Keratinocyte (primary cell): ENCODE data around the gene HPX. TPM values are rescaled to one million over a fixed set of nuclear protein-coding genes. Genes with fewer than 3 reads are reported as not detected.

Experiments used
- DNase-seq: peaks from one replicate; pipeline ENCODE4 v3.0.0-alpha.2; 2011; ENCODE audit warnings: low read depth, missing footprints, low spot score
- FAIRE-seq: peaks from 2 replicates; lab custom pipeline; 2011; peaks lifted over from hg19 to GRCh38; lab: Jason Lieb, UNC
- H2AFZ ChIP-seq: 2 replicates; pipeline ENCODE4 v1.6.0; 2012; ENCODE audit warnings: low read length, control low read depth, inconsistent platforms; ENCODE audit not compliant: control insufficient read depth
- H3K27ac ChIP-seq: 2 replicates; pipeline ENCODE4 v1.5.1; 2011; ENCODE audit warnings: low read length; ENCODE audit not compliant: control insufficient read depth, insufficient read depth
- H3K27me3 ChIP-seq: 3 replicates; pipeline ENCODE4 v1.6.0; 2011; ENCODE audit warnings: low read length; ENCODE audit not compliant: control insufficient read depth, insufficient read depth; ENCODE audit errors: extremely low read depth
- H3K36me3 ChIP-seq, 2 experiments: 2 replicates in 1 of 2; 3 replicates in 1 of 2; pipeline ENCODE4 v1.5.1; 2011; ENCODE audit warnings: low read length in 2 of 2, mild to moderate bottlenecking in 1 of 2; ENCODE audit not compliant: control insufficient read depth in 2 of 2, insufficient read depth in 2 of 2; ENCODE audit errors: extremely low read depth in 1 of 2
- H3K4me1 ChIP-seq: 3 replicates; pipeline ENCODE4 v1.5.1; 2011; ENCODE audit warnings: low read length; ENCODE audit not compliant: control insufficient read depth, insufficient read depth; ENCODE audit errors: extremely low read depth
- H3K4me2 ChIP-seq: 3 replicates; pipeline ENCODE4 v1.6.0; 2011; ENCODE audit warnings: low read depth, low read length; ENCODE audit not compliant: control insufficient read depth, insufficient read depth; ENCODE audit errors: extremely low read depth
- H3K4me3 ChIP-seq, 3 experiments: fragments of 200-600 bp in 1 of 3; sonication (generic) in 1 of 3; 2 replicates in 2 of 3; 3 replicates in 1 of 3; pipeline ENCODE4 v1.5.1; 2011 to 2016; ENCODE audit warnings: low read length in 3 of 3, mild to moderate bottlenecking in 3 of 3, control low read depth in 2 of 3, inconsistent platforms in 1 of 3, low read depth in 1 of 3, mixed read lengths in 1 of 3, mixed run types in 1 of 3, moderate library complexity in 1 of 3; ENCODE audit not compliant: control insufficient read depth in 2 of 3, insufficient read depth in 2 of 3; ENCODE audit errors: extremely low read depth in 1 of 3
- H3K79me2 ChIP-seq: 2 replicates; pipeline ENCODE4 v1.6.0; 2012; ENCODE audit warnings: low read length; ENCODE audit not compliant: control insufficient read depth, insufficient read depth
- H3K9ac ChIP-seq: 3 replicates; pipeline ENCODE4 v1.6.0; 2011; ENCODE audit warnings: low read length; ENCODE audit not compliant: control insufficient read depth, insufficient read depth; ENCODE audit errors: extremely low read depth
- H3K9me1 ChIP-seq: 3 replicates; pipeline ENCODE4 v1.6.0; 2011; ENCODE audit warnings: low read length; ENCODE audit not compliant: control insufficient read depth, insufficient read depth; ENCODE audit errors: extremely low read depth
- H3K9me3 ChIP-seq: 2 replicates; pipeline ENCODE4 v1.5.1; 2012; ENCODE audit warnings: low read depth, low read length; ENCODE audit not compliant: control insufficient read depth
- H4K20me1 ChIP-seq: 3 replicates; pipeline ENCODE4 v1.6.0; 2011; ENCODE audit warnings: low read length; ENCODE audit not compliant: control insufficient read depth, insufficient read depth; ENCODE audit errors: extremely low read depth
- EZH2 ChIP-seq: IDR thresholded peaks from one replicate; pipeline ENCODE4 v1.6.1; 2012; ENCODE audit warnings: inconsistent platforms, mild to moderate bottlenecking, low read length, moderate library complexity
- dilution Hi-C: fragments of 300-500 bp; cut with MboI; formaldehyde crosslinking; loops from one replicate; pipeline ENCODE4 v1.7.0; 2020; ENCODE audit warnings: low sequenced_read_pairs; ENCODE audit not compliant: extremely low pct_ligation_motif_present
- polyA plus RNA-seq, 5 experiments: library from polyadenylated mRNA; depleted of rRNA in 3 of 5; stranded (reverse) in 3 of 5; stranded (forward) in 1 of 5; unstranded in 1 of 5; fragments of >200 nt; gene quantifications; 1 replicate in 1 of 5; 2 replicates in 3 of 5; 3 replicates in 1 of 5; pipeline versions ENCODE4 v1.2.1 to v1.2.3, GENCODE V29; 2011 to 2012; ENCODE audit warnings: missing spikeins in 2 of 5, low read depth in 1 of 5, low replicate concordance in 1 of 5
- TF ChIP-seq, protein P1 (sequence below), 3 experiments: IDR thresholded peaks in 1 of 3; conservative IDR thresholded peaks in 1 of 3; optimal IDR thresholded peaks in 1 of 3; 2 replicates in 2 of 3; 3 replicates in 1 of 3; pipeline versions ENCODE3 to v1.5.1; 2011; ENCODE audit warnings: low read length in 3 of 3, mild to moderate bottlenecking in 3 of 3, moderate library complexity in 2 of 3, control low read depth in 1 of 3, inconsistent platforms in 1 of 3; ENCODE audit not compliant: insufficient read depth in 2 of 3; ENCODE audit errors: extremely low read depth in 1 of 3

The HPX gene
- polyA plus RNA-seq, 1 donor (not counting 4 experiments of a cell fraction or from before 2014, with no cell fraction given): 0.76 TPM

DNA sequence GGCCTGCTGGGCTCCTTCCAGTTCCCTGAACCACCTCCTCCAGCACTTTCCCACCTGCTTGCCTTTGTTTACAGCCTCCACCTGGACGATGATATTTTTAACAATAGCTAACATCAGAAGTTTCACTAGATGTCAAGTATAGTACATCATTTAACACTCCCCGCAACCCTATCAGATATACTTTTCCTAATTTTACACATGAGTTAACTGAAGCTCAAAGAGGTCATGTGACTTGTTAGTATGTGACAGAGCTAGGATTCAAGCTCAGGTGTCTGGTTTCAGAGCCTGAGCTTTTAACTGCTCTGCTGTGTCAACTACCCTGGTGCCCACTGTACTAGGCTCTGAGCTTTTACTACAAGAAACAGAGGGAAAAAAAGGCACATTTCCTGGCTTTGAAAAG is 14.3 kb upstream of the HPX start:
- H3K27ac ChIP-seq: no peak overlapping the region
- no peak overlapping the region for H2AFZ ChIP-seq
- no peaks in the 10 kb centered on the region for H3K9me3 ChIP-seq
- H3K9ac ChIP-seq: no peak overlapping the region
- DNase-seq (no peak), FAIRE-seq (no peak)
- H3K79me2 ChIP-seq: no peaks in the 10 kb centered on the region
- no peaks in the 10 kb centered on the region for H3K4me1 ChIP-seq
- dilution Hi-C loops: no loop called here
- no peaks in the 10 kb centered on the region for H4K20me1 ChIP-seq
- no peaks in the 10 kb centered on the region for H3K9me1 ChIP-seq
- H3K4me3 ChIP-seq: no peak overlapping the region
- H3K36me3 ChIP-seq: peaks cover 5 to 24% of the 10 kb centered on the region in 2 experiments
- H3K27me3 ChIP-seq: no peaks in the 10 kb centered on the region
- TF ChIP-seq, protein P1, sequence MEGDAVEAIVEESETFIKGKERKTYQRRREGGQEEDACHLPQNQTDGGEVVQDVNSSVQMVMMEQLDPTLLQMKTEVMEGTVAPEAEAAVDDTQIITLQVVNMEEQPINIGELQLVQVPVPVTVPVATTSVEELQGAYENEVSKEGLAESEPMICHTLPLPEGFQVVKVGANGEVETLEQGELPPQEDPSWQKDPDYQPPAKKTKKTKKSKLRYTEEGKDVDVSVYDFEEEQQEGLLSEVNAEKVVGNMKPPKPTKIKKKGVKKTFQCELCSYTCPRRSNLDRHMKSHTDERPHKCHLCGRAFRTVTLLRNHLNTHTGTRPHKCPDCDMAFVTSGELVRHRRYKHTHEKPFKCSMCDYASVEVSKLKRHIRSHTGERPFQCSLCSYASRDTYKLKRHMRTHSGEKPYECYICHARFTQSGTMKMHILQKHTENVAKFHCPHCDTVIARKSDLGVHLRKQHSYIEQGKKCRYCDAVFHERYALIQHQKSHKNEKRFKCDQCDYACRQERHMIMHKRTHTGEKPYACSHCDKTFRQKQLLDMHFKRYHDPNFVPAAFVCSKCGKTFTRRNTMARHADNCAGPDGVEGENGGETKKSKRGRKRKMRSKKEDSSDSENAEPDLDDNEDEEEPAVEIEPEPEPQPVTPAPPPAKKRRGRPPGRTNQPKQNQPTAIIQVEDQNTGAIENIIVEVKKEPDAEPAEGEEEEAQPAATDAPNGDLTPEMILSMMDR (optimal IDR thresholded peaks at IDR 0.05 in 1 of 3, IDR thresholded peaks at IDR 0.05 in 1 of 3, conservative IDR thresholded peaks at IDR 0.05 in 1 of 3; ENCODE audit: extremely low read depth in 1 of 3, insufficient read depth in 2 of 3, low read length in 3 of 3): no peak
- no peak for TF ChIP-seq EZH2
- no peak overlapping the region for H3K4me2 ChIP-seq

DNA sequence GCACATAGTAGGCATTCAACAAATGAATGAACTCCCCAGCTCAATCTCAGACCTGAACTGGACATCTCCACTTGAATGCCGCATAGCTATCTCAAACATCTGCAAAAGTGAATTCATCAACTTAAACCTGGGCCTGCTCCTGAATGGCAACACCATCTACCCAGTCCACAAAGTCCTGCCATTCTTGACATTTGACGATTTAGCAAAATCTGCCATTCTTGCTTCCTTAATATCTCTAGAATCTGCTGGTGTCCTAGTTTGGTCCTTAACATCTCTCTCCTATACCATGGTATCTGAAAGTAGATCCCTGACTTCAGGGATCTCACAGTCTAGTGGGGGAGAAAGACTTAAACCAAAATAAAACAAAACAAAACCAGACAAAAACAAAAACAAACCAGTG is 12.4 kb upstream of the HPX start:
- no peak overlapping the region for H3K9ac ChIP-seq
- no peaks in the 10 kb centered on the region for H4K20me1 ChIP-seq
- no peak overlapping the region for H3K27ac ChIP-seq
- no peaks in the 10 kb centered on the region for H3K27me3 ChIP-seq
- no peaks in the 10 kb centered on the region for H3K79me2 ChIP-seq
- no peaks in the 10 kb centered on the region for H3K4me1 ChIP-seq
- no peak overlapping the region for H3K4me3 ChIP-seq
- H3K4me2 ChIP-seq: no peak overlapping the region
- DNase-seq: no peak
- no peaks in the 10 kb centered on the region for H3K9me3 ChIP-seq
- dilution Hi-C loops: no loop called here
- TF ChIP-seq, protein P1 (optimal IDR thresholded peaks at IDR 0.05 in 1 of 3, IDR thresholded peaks at IDR 0.05 in 1 of 3, conservative IDR thresholded peaks at IDR 0.05 in 1 of 3; ENCODE audit: extremely low read depth in 1 of 3, insufficient read depth in 2 of 3, low read length in 3 of 3): no peak
- TF ChIP-seq EZH2: no peak
- no peak for FAIRE-seq
- H2AFZ ChIP-seq: no peak overlapping the region
- no peaks in the 10 kb centered on the region for H3K9me1 ChIP-seq
- peaks cover 8 to 30% of the 10 kb centered on the region in 2 experiments for H3K36me3 ChIP-seq
